Measurements from ENCODE around the gene DPT.

The DPT gene

DNA sequence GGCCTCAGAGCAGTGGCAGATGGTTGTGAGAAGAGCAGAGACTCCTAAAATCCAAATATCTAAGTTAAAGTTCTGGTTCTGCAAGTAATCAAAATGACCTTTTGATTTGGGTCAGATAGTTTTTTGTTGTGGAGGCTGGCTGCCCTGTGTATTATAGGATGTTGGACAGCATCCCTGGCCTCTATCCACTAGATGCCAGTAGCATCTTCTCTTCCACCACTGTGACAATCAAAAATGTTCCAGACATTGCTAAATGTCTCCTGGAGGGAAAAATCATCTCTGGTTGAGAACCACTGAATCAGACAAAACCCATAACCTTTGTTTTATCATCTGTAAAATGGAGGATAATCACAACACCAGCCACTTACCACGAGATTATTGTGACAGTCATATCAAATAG lies 5.9 kb upstream of the DPT start:
- DNase-seq = no peak

DNA sequence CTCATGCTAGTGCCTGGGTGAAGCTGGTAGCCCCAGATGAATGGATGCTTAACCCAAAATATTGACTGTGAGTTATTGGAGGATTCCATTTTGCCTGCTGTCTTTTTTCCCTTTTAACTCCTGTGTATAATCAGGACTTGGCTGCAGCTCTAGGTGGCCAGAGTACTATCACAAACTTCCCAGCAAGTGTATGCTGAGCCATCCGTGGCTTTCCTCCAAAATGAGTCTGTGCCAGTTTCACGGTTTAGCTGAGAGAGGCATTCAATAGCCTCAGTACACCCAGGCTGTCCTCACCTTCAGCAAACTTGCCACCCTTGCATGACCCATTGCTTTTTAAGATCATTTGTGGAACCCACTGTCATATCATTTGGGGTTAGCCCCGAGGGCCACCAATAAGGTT lies 5.3 kb upstream of the DPT start:
- no peak for DNase-seq

- no peak for DNase-seq
These were observed 4.2 kb upstream of the DPT start for GRCh38 chr1:168733241-168733640.

DNA sequence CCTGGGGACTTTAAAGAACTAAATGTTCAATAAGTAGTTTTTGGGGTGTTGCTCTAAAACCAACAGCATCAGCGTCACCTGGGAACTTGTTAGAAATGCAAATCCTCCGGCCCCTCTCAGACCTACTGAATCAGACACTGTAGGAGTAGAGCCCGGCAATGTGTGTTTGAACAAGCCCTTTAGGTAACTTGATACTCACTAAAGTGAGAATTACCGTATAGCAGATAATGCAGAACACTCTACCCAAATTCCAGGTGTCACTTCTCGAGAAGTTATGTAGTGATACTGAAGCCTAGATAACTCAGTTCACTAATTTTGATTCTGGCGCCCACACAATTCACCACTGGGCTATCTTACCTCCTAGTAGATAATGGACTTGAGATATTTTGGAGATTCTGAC lies 3.7 kb upstream of the DPT start:
- DNase-seq = no peak

GRCh38 chr1:168731244-168731953 lies 2.4 kb upstream of the DPT start:
- no peak for DNase-seq

DNA sequence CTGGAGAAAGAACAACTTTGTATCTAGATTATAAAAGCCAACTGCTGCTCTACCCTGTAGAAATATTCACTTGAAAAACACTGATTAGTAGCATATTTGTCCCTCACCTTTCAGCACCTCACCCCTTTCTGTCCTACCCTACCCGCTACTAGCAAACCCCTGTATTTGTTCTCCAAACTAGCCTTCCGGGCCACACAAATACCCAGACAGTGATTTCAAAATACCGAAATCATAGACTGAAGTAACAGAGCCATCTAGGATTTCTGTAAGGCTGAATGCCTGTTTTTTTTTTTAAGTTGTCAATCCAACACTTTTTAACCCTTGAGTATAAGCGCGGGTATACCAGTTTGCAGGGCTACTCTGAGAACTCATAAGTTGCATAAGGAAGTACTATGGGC lies 398 bp upstream of the DPT start:
- no peak for DNase-seq

- no peak for DNase-seq
These were observed 2.3 kb downstream of the DPT start for GRCh38 chr1:168726719-168727118.

- DNase-seq = no peak
These were observed 2.7 kb downstream of the DPT start for GRCh38 chr1:168726281-168726680.

- DNase-seq = no peak
These were observed 3.2 kb downstream of the DPT start for GRCh38 chr1:168725831-168726230.

GRCh38 chr1:168725060-168725459 lies 3.9 kb downstream of the DPT start:
- DNase-seq = no peak

GRCh38 chr1:168723000-168723399 lies 6.0 kb downstream of the DPT start:
- DNase-seq = no peak

DNA sequence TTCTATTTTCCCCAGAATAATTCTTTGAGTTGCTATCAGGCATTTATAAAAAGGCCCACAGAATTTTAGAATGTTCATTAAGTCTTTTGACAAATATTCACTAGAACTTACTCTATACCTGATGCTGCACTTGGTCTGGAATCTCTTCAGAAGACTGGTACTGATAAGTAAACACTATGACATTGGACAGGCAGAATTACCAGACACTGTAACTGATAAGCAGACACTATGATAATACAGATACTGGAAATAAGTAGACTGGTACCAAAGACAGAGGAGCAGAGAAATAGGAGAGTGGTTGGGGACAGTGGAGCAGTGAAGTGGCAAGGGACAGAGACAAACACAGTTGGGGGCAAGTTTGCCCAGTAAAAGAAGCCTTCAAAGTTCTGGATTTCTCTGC lies 8.2 kb downstream of the DPT start:
- no peak for DNase-seq

DNA sequence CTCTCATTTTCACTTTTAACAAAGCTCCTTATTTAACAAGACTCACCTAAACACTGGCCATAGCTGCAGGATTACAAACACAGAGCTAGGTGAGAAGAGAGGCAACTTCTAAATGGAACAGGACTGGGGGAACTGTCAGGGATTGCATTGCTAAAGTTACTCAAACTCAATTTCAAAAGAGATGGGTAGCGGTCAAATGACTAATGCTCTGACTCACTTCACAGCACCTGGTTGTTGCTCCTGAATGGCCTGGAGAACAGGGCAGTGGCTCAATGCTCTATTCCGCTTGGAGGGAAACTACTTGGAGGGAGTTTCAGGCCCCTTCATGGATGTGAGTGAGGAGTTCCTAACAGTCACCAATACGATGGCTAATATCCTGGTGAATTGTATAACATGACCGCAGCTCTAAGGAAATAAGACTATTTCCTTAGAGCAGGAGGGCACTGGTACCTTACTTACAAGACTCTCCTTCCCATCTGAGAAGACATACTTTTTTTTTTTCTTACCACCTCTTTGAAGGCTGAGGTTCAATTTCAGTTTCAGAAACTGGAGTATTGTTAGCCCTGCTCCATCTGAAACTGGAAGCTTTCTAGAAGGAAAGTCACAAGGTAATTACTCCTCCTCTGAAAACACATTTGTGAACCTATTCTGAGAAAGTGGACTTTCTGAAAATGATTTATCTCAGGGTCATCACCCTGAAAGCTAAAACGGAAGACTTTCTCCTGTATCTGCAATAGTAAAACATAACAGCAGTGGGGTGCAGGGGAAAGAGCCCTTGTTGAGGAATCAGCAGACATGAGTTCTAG lies 9.5 kb downstream of the DPT start:
- no peak for DNase-seq

- DNase-seq = no peak
These were observed 10.8 kb downstream of the DPT start for GRCh38 chr1:168717906-168718891.

DNA sequence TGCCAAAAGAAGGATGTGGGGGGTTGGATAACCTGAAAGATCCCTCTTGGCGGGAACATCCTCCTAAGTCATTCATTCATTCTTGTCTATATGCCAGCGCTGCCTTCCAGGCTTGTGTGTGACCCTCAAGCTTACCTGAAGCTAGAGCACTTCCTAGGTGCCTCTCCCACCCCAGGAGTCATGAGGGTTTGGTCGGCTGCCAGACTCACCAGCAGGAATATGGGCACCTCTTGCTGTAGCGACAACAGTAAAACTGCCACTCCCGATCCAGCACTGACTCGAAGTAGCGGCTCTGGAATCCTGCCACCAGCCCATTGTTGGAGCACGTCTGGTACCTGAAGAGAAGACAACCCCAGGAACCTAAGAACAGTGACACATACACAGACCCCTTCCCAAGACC lies 15.0 kb downstream of the DPT start:
- DNase-seq = no peak

- DNase-seq = no peak
These were observed 19.3 kb downstream of the DPT start for GRCh38 chr1:168709405-168710363.

DNA sequence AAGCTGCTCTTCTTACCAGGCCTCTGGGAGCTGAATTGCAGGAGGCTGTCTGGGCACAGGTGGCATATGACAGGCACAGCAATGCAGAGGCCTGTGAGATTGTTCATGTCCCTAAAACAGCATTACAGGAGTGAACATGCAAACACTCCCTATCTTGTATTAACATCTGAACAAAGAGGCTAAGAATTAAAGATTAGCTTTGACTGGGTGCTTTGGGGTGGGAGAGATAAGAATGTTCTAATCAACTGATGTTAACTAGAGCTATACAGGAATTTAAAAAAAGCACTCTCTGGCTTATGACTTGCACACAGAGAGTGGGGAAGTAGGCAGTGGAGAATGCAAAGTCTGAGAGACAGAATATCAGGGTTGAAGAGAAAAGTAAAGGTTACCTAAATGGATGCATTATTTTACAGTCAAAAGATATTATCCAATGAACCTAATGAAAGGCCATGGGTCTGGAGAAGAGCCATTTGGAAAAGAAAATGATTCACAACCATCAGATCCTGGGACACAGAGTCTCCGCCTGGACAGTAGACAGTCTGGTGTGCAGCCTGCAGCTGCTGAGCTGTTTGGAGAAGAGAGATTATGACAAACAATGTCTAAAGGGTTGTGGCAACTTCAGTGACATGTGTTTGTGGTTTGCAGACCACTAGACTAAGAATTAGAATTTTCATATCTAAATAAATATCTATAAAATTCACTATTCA lies 20.2 kb downstream of the DPT start:
- no peak for DNase-seq

- no peak for DNase-seq
These were observed 22.5 kb downstream of the DPT start for GRCh38 chr1:168706391-168706992.

GRCh38 chr1:168700575-168701268 lies 28.3 kb downstream of the DPT start:
- no peak for DNase-seq

GRCh38 chr1:168698453-168698852 lies 30.6 kb downstream of the DPT start:
- no peak for DNase-seq

All from activated CD4-positive, alpha-beta T cell treated with anti-CD3 and anti-CD28 coated beads, Interleukin-2, amount 50 U/mL, for 4 hours (primary cell).